Measurements from ENCODE around the gene ADGRV1. TPM values are rescaled to one million over a fixed set of nuclear protein-coding genes. Genes with fewer than 3 reads are reported as not detected.

ADGRV1 gene
- total and polyA plus RNA-seq, 2 donors (not counting 3 experiments of a cell fraction or from before 2014, with no cell fraction given), result 0.11 to 0.55 TPM

- BruUV-seq (replicated peaks), result no TSS peak
- Histone ChIP-seq H3K9ac (replicated peaks; ENCODE audit: extremely low read depth, insufficient read depth, low read length) (no peak overlapping the region), H3K27me3 (ENCODE audit: control insufficient read depth in 2 of 2, insufficient read depth in 2 of 2, low read length in 2 of 2) (no peaks in the 10 kb centered on the region), H3K27ac (ENCODE audit: insufficient read depth, low read depth, low read length) (no peak overlapping the region), H3K79me2 (ENCODE audit: control insufficient read depth, insufficient read depth, low read length) (no peaks in the 10 kb centered on the region), H3K9me1 (replicated peaks; ENCODE audit: control insufficient read depth, extremely low read depth, insufficient read depth, low read length) (no peaks in the 10 kb centered on the region), H3K36me3 (ENCODE audit: control insufficient read depth in 2 of 2, extremely low read depth in 1 of 2, insufficient read depth in 2 of 2, low read length in 2 of 2) (no peaks in the 10 kb centered on the region), H3K9me3 (replicated peaks; ENCODE audit: control insufficient read depth, insufficient read depth, low read length) (no peaks in the 10 kb centered on the region), H4K20me1 (replicated peaks; ENCODE audit: control insufficient read depth, extremely low read depth, insufficient read depth, low read length) (no peaks in the 10 kb centered on the region), H3K4me2 (ENCODE audit: insufficient read depth, low read length) (no peak overlapping the region), H2AFZ (ENCODE audit: low read depth, low read length) (peak overlapping the region; percentile 51), H3K4me1 (ENCODE audit: control insufficient read depth, extremely low read depth, insufficient read depth, low read length) (peaks cover 5% of the 10 kb centered on the region), H3K4me3 (replicated peaks in 1 of 3; ENCODE audit: insufficient read depth in 1 of 3, low read depth in 1 of 3, low read length in 3 of 3) (no peak overlapping the region)
- intact Hi-C loops (cut with micrococcal nuclease) (loop anchor here (5.0 kb wide), 1 partner anchor 381 kb away; no protein-coding TSS in a partner anchor), dilution Hi-C loops (cut with MboI; ENCODE audit: extremely low pct_ligation_motif_present, low sequenced_read_pairs) (loop anchor here (25.0 kb wide), 1 partner anchor 456 kb away; the partner anchor contains the start of gene ARRDC3)
- ChIA-PET CTCF (interaction anchor here (1.2 to 3.8 kb wide), 14 partner anchors 13 to 488 kb away, joined by 3 to 158 read pairs (median 7); partner anchors contain the start of gene ARRDC3), POLR2A (no interaction called here)
- DNase-seq (ENCODE audit: low read depth, low spot score) (no peak), FAIRE-seq (no peak)
- TF ChIP-seq EZH2 (IDR thresholded peaks at IDR 0.05; ENCODE audit: borderline replicate concordance, low read depth, low read length, severe bottlenecking), result no peak
- TF ChIP-seq CTCF (IDR thresholded peaks at IDR 0.05; ENCODE audit: extremely low read depth in 1 of 2, insufficient read depth in 1 of 2, low read depth in 1 of 2, low read length in 2 of 2), result no peak
- TF ChIP-seq MYC (IDR thresholded peaks at IDR 0.05; ENCODE audit: low read depth, low read length), result no peak
- TF ChIP-seq POLR2AphosphoS5 (IDR thresholded peaks at IDR 0.05; ENCODE audit: insufficient read depth, low read depth, low read length), result no peak
- TF ChIP-seq JUN (IDR thresholded peaks at IDR 0.05; ENCODE audit: borderline replicate concordance, insufficient read depth, insufficient read length, low read depth), result no peak
- TF ChIP-seq FOS (IDR thresholded peaks at IDR 0.05; ENCODE audit: borderline replicate concordance, insufficient read depth, low read length), result no peak
- no peak for TF ChIP-seq MAX (IDR thresholded peaks at IDR 0.05; ENCODE audit: insufficient read depth, insufficient read length)
- TF ChIP-seq GATA2 (IDR thresholded peaks at IDR 0.05; ENCODE audit: insufficient read depth, insufficient read length, low read depth, low read length), result no peak
- no peak for TF ChIP-seq POLR2A (IDR thresholded peaks at IDR 0.05; ENCODE audit: low read depth, low read length)
These were observed 372.3 kb downstream of the ADGRV1 start for GRCh38 chr5:90930756-90931431.
